ENCODE data around the gene SYNRG. TPM values are rescaled to one million over a fixed set of nuclear protein-coding genes. Genes with fewer than 3 reads are reported as not detected.
A peak's percentile ranks its signal among the peaks of the same experiment; 100 is the strongest.

SYNRG gene
- total and polyA plus RNA-seq, 2 donors from 2014 or later: 8.6 to 47.0 TPM

GRCh38 chr17:37650419-37651003 is 41.3 kb upstream of the SYNRG start:
- Histone ChIP-seq H3K27me3 (ENCODE audit: control insufficient read depth, insufficient read depth, low read length) (no peaks in the 10 kb centered on the region), H3K36me3 (ENCODE audit: control insufficient read depth in 2 of 3, insufficient read depth in 3 of 3, low read length in 3 of 3) (no peaks in the 10 kb centered on the region), H3K4me1 (ENCODE audit: control insufficient read depth in 2 of 3, insufficient read depth in 2 of 3, low read depth in 1 of 3, low read length in 3 of 3) (no peaks in the 10 kb centered on the region), H3K9ac (ENCODE audit: low read length in 3 of 3) (no peak overlapping the region), H3K27ac (ENCODE audit: low read depth in 2 of 2, low read length in 2 of 2) (no peak overlapping the region), H3K4me3 (ENCODE audit: low read length in 3 of 3) (no peak overlapping the region), H3K9me3 (ENCODE audit: control insufficient read depth in 2 of 3, insufficient read depth in 1 of 3, low read length in 3 of 3) (no peaks in the 10 kb centered on the region)
- TF ChIP-seq CTCF (IDR thresholded peaks at IDR 0.05; ENCODE audit: borderline replicate concordance, extremely low read depth, insufficient read depth): peak; percentile 57
- peak in 3 of 5 donors; percentile 37 to 70 (median 60) for DNase-seq
- intact Hi-C loops (cut with DNase I): no loop called here
- no peak for FAIRE-seq

- FAIRE-seq (no peak), DNase-seq (no peak)
- intact Hi-C loops (cut with DNase I): no loop called here
- peaks cover 0 to 4% (median 0%) of the 10 kb centered on the region in 3 donors for H3K4me1 ChIP-seq (ENCODE audit: control insufficient read depth in 2 of 3, insufficient read depth in 2 of 3, low read depth in 1 of 3, low read length in 3 of 3)
- H3K36me3 ChIP-seq (ENCODE audit: control insufficient read depth in 2 of 3, insufficient read depth in 3 of 3, low read length in 3 of 3): no peaks in the 10 kb centered on the region
- no peaks in the 10 kb centered on the region for H3K27me3 ChIP-seq (ENCODE audit: control insufficient read depth, insufficient read depth, low read length)
- H3K4me3 ChIP-seq (ENCODE audit: low read length in 3 of 3): no peak overlapping the region
- no peak for TF ChIP-seq CTCF (IDR thresholded peaks at IDR 0.05; ENCODE audit: borderline replicate concordance, extremely low read depth, insufficient read depth)
- H3K9me3 ChIP-seq (ENCODE audit: control insufficient read depth in 2 of 3, insufficient read depth in 1 of 3, low read length in 3 of 3): no peaks in the 10 kb centered on the region
- no peak overlapping the region for H3K27ac ChIP-seq (ENCODE audit: low read depth in 2 of 2, low read length in 2 of 2)
- no peak overlapping the region for H3K9ac ChIP-seq (ENCODE audit: low read length in 3 of 3)
Measured at GRCh38 chr17:37648555-37648954, 39.3 kb upstream of the SYNRG start.

- no peak overlapping the region for H3K9ac ChIP-seq (ENCODE audit: low read length in 3 of 3)
- peaks cover 0 to 4% (median 0%) of the 10 kb centered on the region in 3 donors for H3K4me1 ChIP-seq (ENCODE audit: control insufficient read depth in 2 of 3, insufficient read depth in 2 of 3, low read depth in 1 of 3, low read length in 3 of 3)
- H3K27ac ChIP-seq (ENCODE audit: low read depth in 2 of 2, low read length in 2 of 2): no peak overlapping the region
- H3K27me3 ChIP-seq (ENCODE audit: control insufficient read depth, insufficient read depth, low read length): no peaks in the 10 kb centered on the region
- H3K36me3 ChIP-seq (ENCODE audit: control insufficient read depth in 2 of 3, insufficient read depth in 3 of 3, low read length in 3 of 3): no peaks in the 10 kb centered on the region
- TF ChIP-seq CTCF (IDR thresholded peaks at IDR 0.05; ENCODE audit: borderline replicate concordance, extremely low read depth, insufficient read depth): no peak
- FAIRE-seq: no peak
- no peak for DNase-seq
- H3K4me3 ChIP-seq (ENCODE audit: low read length in 3 of 3): no peak overlapping the region
- no peaks in the 10 kb centered on the region for H3K9me3 ChIP-seq (ENCODE audit: control insufficient read depth in 2 of 3, insufficient read depth in 1 of 3, low read length in 3 of 3)
- intact Hi-C loops (cut with DNase I): no loop called here
Measured at GRCh38 chr17:37647856-37648255, 38.6 kb upstream of the SYNRG start.

GRCh38 chr17:37643869-37644268 is 34.7 kb upstream of the SYNRG start:
- DNase-seq (peak in 2 of 5 donors; percentile 35 to 45), FAIRE-seq (no peak)
- H3K27ac ChIP-seq (ENCODE audit: low read depth in 2 of 2, low read length in 2 of 2): no peak overlapping the region
- intact Hi-C loops (cut with DNase I): no loop called here
- H3K9ac ChIP-seq (ENCODE audit: low read length in 3 of 3): no peak overlapping the region
- no peaks in the 10 kb centered on the region for H3K9me3 ChIP-seq (ENCODE audit: control insufficient read depth in 2 of 3, insufficient read depth in 1 of 3, low read length in 3 of 3)
- H3K4me3 ChIP-seq (ENCODE audit: low read length in 3 of 3): peak overlapping the region in 2 of 3 donors; percentile 73 to 88
- H3K4me1 ChIP-seq (ENCODE audit: control insufficient read depth in 2 of 3, insufficient read depth in 2 of 3, low read depth in 1 of 3, low read length in 3 of 3): peaks cover 4 to 8% (median 8%) of the 10 kb centered on the region in 3 donors
- H3K36me3 ChIP-seq (ENCODE audit: control insufficient read depth in 2 of 3, insufficient read depth in 3 of 3, low read length in 3 of 3): peaks cover 2 to 9% (median 3%) of the 10 kb centered on the region in 3 donors
- no peak for TF ChIP-seq CTCF (IDR thresholded peaks at IDR 0.05; ENCODE audit: borderline replicate concordance, extremely low read depth, insufficient read depth)
- no peaks in the 10 kb centered on the region for H3K27me3 ChIP-seq (ENCODE audit: control insufficient read depth, insufficient read depth, low read length)

Data from kidney (tissue), 14 donors.